CD14-positive monocyte (primary cell): ENCODE results near the gene CDC14B. TPM values are rescaled to one million over a fixed set of nuclear protein-coding genes. Genes with fewer than 3 reads are reported as not detected.
A peak's percentile ranks its signal among the peaks of the same experiment; 100 is the strongest.

Experiments
- DNase-seq, 3 donors: peaks; one replicate each; pipeline ENCODE4 v3.0.0-alpha.2; 2011 to 2022
- H2AFZ ChIP-seq: 2 replicates; pipeline ENCODE4 v1.6.0; 2012; ENCODE audit warnings: mild to moderate bottlenecking, low read depth, low read length, inconsistent platforms; ENCODE audit not compliant: insufficient read depth, poor library complexity, severe bottlenecking
- H3K27ac ChIP-seq, 2 donors: 1 replicate in 1 of 2; 2 replicates in 1 of 2; pipeline ENCODE4 v1.5.1; 2012 to 2013; ENCODE audit warnings: low read length in 2 of 2, control low read depth in 1 of 2, inconsistent platforms in 1 of 2, low read depth in 1 of 2, mild to moderate bottlenecking in 1 of 2
- H3K27me3 ChIP-seq, 2 donors: one replicate each; pipeline versions ENCODE4 v1.6.0 to v1.6.1; 2011 to 2013; ENCODE audit warnings: low read length in 2 of 2; ENCODE audit not compliant: control insufficient read depth in 2 of 2, insufficient read depth in 2 of 2
- H3K36me3 ChIP-seq, 2 donors: replicated peaks in 1 of 2; 1 replicate in 1 of 2; 2 replicates in 1 of 2; pipeline versions ENCODE4 v1.5.1 to v1.6.1; 2012 to 2013; ENCODE audit warnings: low read length in 2 of 2, control low read depth in 1 of 2, inconsistent platforms in 1 of 2, mild to moderate bottlenecking in 1 of 2; ENCODE audit not compliant: insufficient read depth in 2 of 2, control insufficient read depth in 1 of 2
- H3K4me1 ChIP-seq, 2 donors: 1 replicate in 1 of 2; 2 replicates in 1 of 2; pipeline versions ENCODE4 v1.5.1 to v1.6.1; 2012 to 2013; ENCODE audit warnings: low read length in 2 of 2, control low read depth in 1 of 2, inconsistent platforms in 1 of 2, mild to moderate bottlenecking in 1 of 2, moderate library complexity in 1 of 2; ENCODE audit not compliant: insufficient read depth in 2 of 2, control insufficient read depth in 1 of 2
- H3K4me2 ChIP-seq: replicated peaks from 2 replicates; pipeline ENCODE3; 2012; ENCODE audit warnings: low read length, moderate library complexity, mild to moderate bottlenecking; ENCODE audit not compliant: poor library complexity, severe bottlenecking; ENCODE audit errors: extremely low read depth
- H3K4me3 ChIP-seq, 3 experiments: fragments of 200-600 bp in 1 of 3; sonication (generic) in 1 of 3; replicated peaks in 1 of 3; 1 replicate in 2 of 3; 2 replicates in 1 of 3; pipeline ENCODE4 v1.5.1; 2011 to 2013; ENCODE audit warnings: low read length in 3 of 3, mild to moderate bottlenecking in 3 of 3, control low read depth in 2 of 3, low read depth in 2 of 3, inconsistent platforms in 1 of 3, moderate library complexity in 1 of 3
- H3K79me2 ChIP-seq: 2 replicates; pipeline ENCODE4 v1.6.0; 2012; ENCODE audit warnings: mild to moderate bottlenecking, control low read depth, inconsistent platforms, low read length, moderate library complexity; ENCODE audit not compliant: insufficient read depth
- H3K9ac ChIP-seq: 2 replicates; pipeline ENCODE4 v1.6.0; 2017; ENCODE audit warnings: low read length, mild to moderate bottlenecking; ENCODE audit not compliant: insufficient read depth, poor library complexity, severe bottlenecking
- H3K9me3 ChIP-seq, 2 donors: replicated peaks in 1 of 2; 1 replicate in 1 of 2; 2 replicates in 1 of 2; pipeline versions ENCODE4 v1.5.1 to v1.6.1; 2012 to 2013; ENCODE audit warnings: low read length in 2 of 2, control low read depth in 1 of 2; ENCODE audit not compliant: control insufficient read depth in 1 of 2, insufficient read depth in 1 of 2
- H4K20me1 ChIP-seq: 2 replicates; pipeline ENCODE4 v1.6.0; 2012; ENCODE audit warnings: mild to moderate bottlenecking, low read length, control low read depth, moderate library complexity; ENCODE audit not compliant: insufficient read depth
- H3K27ac Mint-ChIP-seq, 7 donors: one replicate each; pipeline ENCODE4 v1.8.0; 2020; ENCODE audit warnings: mild to moderate bottlenecking in 7 of 7, mixed read lengths in 7 of 7, moderate library complexity in 6 of 7, inconsistent platforms in 2 of 7
- H3K27me3 Mint-ChIP-seq, 3 donors: one replicate each; pipeline ENCODE4 v1.8.0; 2021 to 2022; ENCODE audit warnings: low read depth in 3 of 3, mild to moderate bottlenecking in 3 of 3, mixed read lengths in 3 of 3, moderate library complexity in 3 of 3, inconsistent platforms in 1 of 3
- H3K36me3 Mint-ChIP-seq, 2 donors: one replicate each; pipeline ENCODE4 v1.8.0; 2020; ENCODE audit warnings: mixed read lengths in 2 of 2, inconsistent platforms in 1 of 2, mild to moderate bottlenecking in 1 of 2
- H3K4me1 Mint-ChIP-seq: one replicate; pipeline ENCODE4 v1.8.0; 2020; ENCODE audit warnings: mild to moderate bottlenecking, mixed read lengths
- H3K4me3 Mint-ChIP-seq, 2 donors: one replicate each; pipeline ENCODE4 v1.8.0; 2020; ENCODE audit warnings: mild to moderate bottlenecking in 2 of 2, mixed read lengths in 2 of 2, moderate library complexity in 1 of 2
- H3K9me3 Mint-ChIP-seq, 7 donors: one replicate each; pipeline ENCODE4 v1.8.0; 2020 to 2022; ENCODE audit warnings: mixed read lengths in 7 of 7, mild to moderate bottlenecking in 6 of 7, moderate library complexity in 6 of 7, inconsistent platforms in 2 of 7
- CTCF ChIP-seq: fragments of 200-600 bp; IDR thresholded peaks from one replicate; pipeline ENCODE4 v1.8.0; 2022; ENCODE audit warnings: antibody characterized with exemption, mild to moderate bottlenecking
- WGBS: methylation state at CpG from one replicate; pipeline ENCODE4 v1.1.5; 2013; ENCODE audit warnings: missing lambda C conversion rate; ENCODE audit not compliant: insufficient coverage; 5-methylcytosine and 5-hydroxymethylcytosine counted together
- intact Hi-C, 2 donors: fragments of 100-400 bp; cut with micrococcal nuclease; formaldehyde crosslinking; loops; one replicate each; pipeline versions ENCODE4 v1.15.0 to v1.15.1; 2023
- polyA plus RNA-seq, 3 donors: library from polyadenylated mRNA; depleted of rRNA in 1 of 3; unstranded in 2 of 3; stranded (reverse) in 1 of 3; fragments of 300-500 nt in 2 of 3; fragments of >200 nt in 1 of 3; fragmentation: Illumina TruSeq in 2 of 3; gene quantifications; 1 replicate in 2 of 3; 2 replicates in 1 of 3; pipeline ENCODE4 v1.2.3, GENCODE V29; 2012 to 2021

CDC14B gene
- polyA plus RNA-seq, 3 donors: 0.03 to 0.47 (median 0.44) TPM

- Histone ChIP-seq H4K20me1 (no peaks in the 10 kb centered on the region), H3K4me3 (no peak overlapping the region), H3K9ac (no peak overlapping the region), H3K4me2 (no peak overlapping the region), H3K36me3 (no peaks in the 10 kb centered on the region), H3K9me3 (no peaks in the 10 kb centered on the region), H2AFZ (no peak overlapping the region), H3K27me3 (no peaks in the 10 kb centered on the region), H3K4me1 (peaks cover 0 to 5% of the 10 kb centered on the region in 2 donors), H3K27ac (no peak overlapping the region), H3K79me2 (no peaks in the 10 kb centered on the region)
- TF ChIP-seq CTCF: no peak
- WGBS: 99% methylated on average over 6 of the region's 7 CpGs
- Mint-ChIP-seq H3K27ac (peak overlapping the region in 1 of 7 donors; percentile 55), H3K4me1 (peaks cover 9% of the 10 kb centered on the region), H3K27me3 (peaks cover 0 to 8% (median 0%) of the 10 kb centered on the region in 3 donors), H3K9me3 (peaks cover 0 to 4% (median 2%) of the 10 kb centered on the region in 7 donors), H3K4me3 (no peak overlapping the region), H3K36me3 (no peaks in the 10 kb centered on the region)
- intact Hi-C loops: no loop called here
- DNase-seq: no peak
Measured at GRCh38 chr9:96523374-96523773, 96.3 kb downstream of the CDC14B start.

GRCh38 chr9:96522366-96522765 is 97.3 kb downstream of the CDC14B start:
- no CpG with 5 or more reads among the region's 4 CpGs for WGBS
- Mint-ChIP-seq H3K27ac (no peak overlapping the region), H3K27me3 (peaks cover 0 to 8% (median 0%) of the 10 kb centered on the region in 3 donors), H3K36me3 (no peaks in the 10 kb centered on the region), H3K9me3 (peaks cover 0 to 4% (median 2%) of the 10 kb centered on the region in 7 donors), H3K4me1 (peaks cover 9% of the 10 kb centered on the region), H3K4me3 (no peak overlapping the region)
- no peaks in the 10 kb centered on the region for H3K9me3 ChIP-seq
- H3K4me2 ChIP-seq: no peak overlapping the region
- no peaks in the 10 kb centered on the region for H3K36me3 ChIP-seq
- H2AFZ ChIP-seq: no peak overlapping the region
- peak; percentile 7 to 41 (median 9) for DNase-seq
- no peak overlapping the region for H3K9ac ChIP-seq
- H4K20me1 ChIP-seq: no peaks in the 10 kb centered on the region
- H3K4me3 ChIP-seq: no peak overlapping the region
- no peaks in the 10 kb centered on the region for H3K27me3 ChIP-seq
- intact Hi-C loops: no loop called here
- no peaks in the 10 kb centered on the region for H3K79me2 ChIP-seq
- H3K4me1 ChIP-seq: peaks cover 0 to 5% of the 10 kb centered on the region in 2 donors
- TF ChIP-seq CTCF: no peak
- H3K27ac ChIP-seq: no peak overlapping the region
